ENCODE measurements around the gene TOP3B.

Gene TOP3B

DNA sequence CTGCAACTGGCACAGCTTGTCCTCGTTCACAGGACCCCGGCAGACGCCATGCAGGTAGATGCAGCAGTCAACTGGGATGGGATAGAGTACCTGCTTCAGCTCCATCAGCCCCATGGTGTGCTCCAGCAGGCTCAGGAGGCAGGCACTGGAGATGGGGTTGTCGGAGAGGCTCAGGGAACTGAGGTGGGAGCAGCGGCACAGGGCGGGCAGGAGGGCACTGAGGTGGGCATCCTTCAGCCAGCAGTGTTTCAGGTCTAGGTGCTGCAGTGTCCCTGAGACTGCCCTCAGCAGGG is 8.7 kb upstream of the TOP3B start:
- Histone ChIP-seq H3K9me3 (replicated peaks; ENCODE audit: insufficient read depth, low read length) (no peaks in the 10 kb centered on the region), H4K20me1 (ENCODE audit: insufficient read depth, low read length) (no peaks in the 10 kb centered on the region), H2AFZ (ENCODE audit: low read length) (no peak overlapping the region), H3K27me3 (replicated peaks; ENCODE audit: insufficient read depth, low read length) (no peaks in the 10 kb centered on the region), H3K4me3 (ENCODE audit: low read length) (no peak overlapping the region), H3K27ac (ENCODE audit: low read length) (no peak overlapping the region), H3K9me2 (replicated peaks; ENCODE audit: insufficient read depth, low read length) (no peaks in the 10 kb centered on the region), H3K79me2 (ENCODE audit: low read length) (no peaks in the 10 kb centered on the region), H3K9ac (ENCODE audit: low read length) (no peak overlapping the region), H3F3A (ENCODE audit: insufficient read depth, low read length) (no peaks in the 10 kb centered on the region), H3K4me1 (ENCODE audit: low read length) (no peaks in the 10 kb centered on the region), H3K36me3 (replicated peaks; ENCODE audit: insufficient read depth, low read length) (no peaks in the 10 kb centered on the region), H3K4me2 (ENCODE audit: low read depth, low read length) (no peak overlapping the region)
- no peak for DNase-seq
- TF ChIP-seq EZH2 (optimal IDR thresholded peaks at IDR 0.05; ENCODE audit: low read depth, low read length): no peak
- TF ChIP-seq EZH2phosphoT487 (IDR thresholded peaks at IDR 0.05; ENCODE audit: low read length): no peak
- TF ChIP-seq, protein P1, sequence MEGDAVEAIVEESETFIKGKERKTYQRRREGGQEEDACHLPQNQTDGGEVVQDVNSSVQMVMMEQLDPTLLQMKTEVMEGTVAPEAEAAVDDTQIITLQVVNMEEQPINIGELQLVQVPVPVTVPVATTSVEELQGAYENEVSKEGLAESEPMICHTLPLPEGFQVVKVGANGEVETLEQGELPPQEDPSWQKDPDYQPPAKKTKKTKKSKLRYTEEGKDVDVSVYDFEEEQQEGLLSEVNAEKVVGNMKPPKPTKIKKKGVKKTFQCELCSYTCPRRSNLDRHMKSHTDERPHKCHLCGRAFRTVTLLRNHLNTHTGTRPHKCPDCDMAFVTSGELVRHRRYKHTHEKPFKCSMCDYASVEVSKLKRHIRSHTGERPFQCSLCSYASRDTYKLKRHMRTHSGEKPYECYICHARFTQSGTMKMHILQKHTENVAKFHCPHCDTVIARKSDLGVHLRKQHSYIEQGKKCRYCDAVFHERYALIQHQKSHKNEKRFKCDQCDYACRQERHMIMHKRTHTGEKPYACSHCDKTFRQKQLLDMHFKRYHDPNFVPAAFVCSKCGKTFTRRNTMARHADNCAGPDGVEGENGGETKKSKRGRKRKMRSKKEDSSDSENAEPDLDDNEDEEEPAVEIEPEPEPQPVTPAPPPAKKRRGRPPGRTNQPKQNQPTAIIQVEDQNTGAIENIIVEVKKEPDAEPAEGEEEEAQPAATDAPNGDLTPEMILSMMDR (IDR thresholded peaks at IDR 0.05; ENCODE audit: low read length): no peak

DNA sequence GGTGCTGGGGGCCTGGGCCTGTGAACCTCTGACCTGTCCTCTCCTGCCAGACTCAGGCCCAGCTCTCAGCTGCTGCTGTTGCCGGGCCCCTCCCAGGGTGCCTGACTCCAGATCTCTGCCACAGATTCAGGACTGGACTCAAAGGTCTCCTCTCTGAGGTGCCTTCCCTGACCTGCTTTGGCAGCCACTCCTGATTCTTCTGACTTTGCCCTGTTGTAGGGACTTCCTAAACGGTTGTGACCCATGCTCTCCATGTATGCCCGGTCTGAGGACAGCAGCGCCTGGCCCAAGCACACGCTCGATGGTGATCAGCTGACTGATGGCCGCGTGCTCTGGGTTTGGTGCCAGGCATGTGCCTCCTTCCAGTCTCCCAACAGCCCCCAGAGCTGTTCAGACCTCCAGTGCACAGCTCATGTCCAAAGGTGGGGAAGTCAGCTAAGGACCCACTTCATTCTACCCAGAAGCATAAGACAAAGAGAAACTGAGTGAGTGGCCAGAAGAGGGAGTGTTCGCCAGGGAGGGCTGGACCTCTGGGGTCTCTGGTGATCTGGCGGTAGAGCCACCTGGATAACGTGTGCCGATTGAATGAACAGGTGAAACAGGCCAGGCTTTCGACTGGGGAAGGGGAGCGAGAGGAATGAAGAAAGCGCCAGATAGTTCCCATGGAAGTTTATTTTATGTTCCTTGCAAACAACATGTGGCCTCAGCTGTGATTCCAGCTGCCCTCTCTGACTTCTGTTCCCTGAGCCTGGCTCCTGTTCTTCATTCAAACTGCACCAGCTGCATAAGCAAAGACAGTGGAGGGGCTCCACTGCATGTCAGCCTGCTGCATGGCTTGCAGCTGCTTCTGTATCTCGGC is 8.1 kb upstream of the TOP3B start:
- Histone ChIP-seq H3K9me2 (replicated peaks; ENCODE audit: insufficient read depth, low read length) (no peaks in the 10 kb centered on the region), H4K20me1 (ENCODE audit: insufficient read depth, low read length) (no peaks in the 10 kb centered on the region), H3K9ac (ENCODE audit: low read length) (no peak overlapping the region), H3K36me3 (replicated peaks; ENCODE audit: insufficient read depth, low read length) (no peaks in the 10 kb centered on the region), H3K4me2 (ENCODE audit: low read depth, low read length) (no peak overlapping the region), H3K4me1 (ENCODE audit: low read length) (no peaks in the 10 kb centered on the region), H3K4me3 (ENCODE audit: low read length) (no peak overlapping the region), H3K27ac (ENCODE audit: low read length) (no peak overlapping the region), H3K27me3 (replicated peaks; ENCODE audit: insufficient read depth, low read length) (no peaks in the 10 kb centered on the region), H3K9me3 (replicated peaks; ENCODE audit: insufficient read depth, low read length) (no peaks in the 10 kb centered on the region), H3K79me2 (ENCODE audit: low read length) (no peaks in the 10 kb centered on the region), H2AFZ (ENCODE audit: low read length) (no peak overlapping the region), H3F3A (ENCODE audit: insufficient read depth, low read length) (no peaks in the 10 kb centered on the region)
- DNase-seq: no peak
- TF ChIP-seq EZH2 (optimal IDR thresholded peaks at IDR 0.05; ENCODE audit: low read depth, low read length) (no peak), EZH2phosphoT487 (IDR thresholded peaks at IDR 0.05; ENCODE audit: low read length) (no peak)
- TF ChIP-seq, protein P1 (IDR thresholded peaks at IDR 0.05; ENCODE audit: low read length): no peak

DNA sequence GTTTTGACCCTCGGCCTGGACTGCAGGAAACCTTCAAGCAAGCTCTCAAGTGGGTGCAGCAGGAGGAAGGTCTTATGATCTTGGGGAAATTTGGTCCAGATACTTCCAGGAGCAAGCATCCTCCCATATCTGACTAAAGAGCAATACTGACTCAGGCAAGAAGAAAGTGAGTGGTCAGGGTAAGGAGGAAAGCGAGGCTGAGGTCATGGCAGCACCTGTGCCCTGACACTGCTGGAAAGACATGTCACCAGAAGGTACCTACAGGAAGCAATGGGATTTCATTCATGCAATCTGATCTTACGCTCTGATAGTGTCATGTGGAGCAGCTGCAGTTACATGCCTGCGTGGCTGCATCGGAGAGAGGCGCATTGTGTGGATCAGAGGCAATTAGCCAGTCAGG is 6.5 kb upstream of the TOP3B start:
- Histone ChIP-seq H3K9me2 (replicated peaks; ENCODE audit: insufficient read depth, low read length) (no peaks in the 10 kb centered on the region), H3K4me2 (ENCODE audit: low read depth, low read length) (no peak overlapping the region), H3K4me3 (ENCODE audit: low read length) (no peak overlapping the region), H3F3A (ENCODE audit: insufficient read depth, low read length) (no peaks in the 10 kb centered on the region), H2AFZ (ENCODE audit: low read length) (0 out of 2 replicates have a peak overlapping the region, but pooled peaks have one; percentile 4), H3K9ac (ENCODE audit: low read length) (no peak overlapping the region), H3K27ac (ENCODE audit: low read length) (no peak overlapping the region), H4K20me1 (ENCODE audit: insufficient read depth, low read length) (no peaks in the 10 kb centered on the region), H3K27me3 (replicated peaks; ENCODE audit: insufficient read depth, low read length) (no peaks in the 10 kb centered on the region), H3K4me1 (ENCODE audit: low read length) (no peaks in the 10 kb centered on the region), H3K9me3 (replicated peaks; ENCODE audit: insufficient read depth, low read length) (no peaks in the 10 kb centered on the region), H3K36me3 (replicated peaks; ENCODE audit: insufficient read depth, low read length) (no peaks in the 10 kb centered on the region), H3K79me2 (ENCODE audit: low read length) (no peaks in the 10 kb centered on the region)
- DNase-seq: no peak
- no peak for TF ChIP-seq EZH2 (optimal IDR thresholded peaks at IDR 0.05; ENCODE audit: low read depth, low read length)
- TF ChIP-seq, protein P1 (IDR thresholded peaks at IDR 0.05; ENCODE audit: low read length): no peak
- no peak for TF ChIP-seq EZH2phosphoT487 (IDR thresholded peaks at IDR 0.05; ENCODE audit: low read length)
